GM21576 (cell line): Measurements from ENCODE around the gene GP9.
"Not testable (repeated sequence)": the region's sequence is repeated elsewhere in the genome, so short reads cannot be mapped to it uniquely, and the experiment has no call there.

Source experiments
- ATAC-seq: cut with Tn5 transposase; IDR thresholded peaks from one replicate; pipeline ENCODE4 v1.9.1; 2021; ENCODE audit warnings: mild to moderate bottlenecking, moderate library complexity; ENCODE audit not compliant: unreplicated experiment

The GP9 gene

GRCh38 chr3:129047553-129047839, 13.1 kb upstream of the GP9 start:
- no peak for ATAC-seq

DNA sequence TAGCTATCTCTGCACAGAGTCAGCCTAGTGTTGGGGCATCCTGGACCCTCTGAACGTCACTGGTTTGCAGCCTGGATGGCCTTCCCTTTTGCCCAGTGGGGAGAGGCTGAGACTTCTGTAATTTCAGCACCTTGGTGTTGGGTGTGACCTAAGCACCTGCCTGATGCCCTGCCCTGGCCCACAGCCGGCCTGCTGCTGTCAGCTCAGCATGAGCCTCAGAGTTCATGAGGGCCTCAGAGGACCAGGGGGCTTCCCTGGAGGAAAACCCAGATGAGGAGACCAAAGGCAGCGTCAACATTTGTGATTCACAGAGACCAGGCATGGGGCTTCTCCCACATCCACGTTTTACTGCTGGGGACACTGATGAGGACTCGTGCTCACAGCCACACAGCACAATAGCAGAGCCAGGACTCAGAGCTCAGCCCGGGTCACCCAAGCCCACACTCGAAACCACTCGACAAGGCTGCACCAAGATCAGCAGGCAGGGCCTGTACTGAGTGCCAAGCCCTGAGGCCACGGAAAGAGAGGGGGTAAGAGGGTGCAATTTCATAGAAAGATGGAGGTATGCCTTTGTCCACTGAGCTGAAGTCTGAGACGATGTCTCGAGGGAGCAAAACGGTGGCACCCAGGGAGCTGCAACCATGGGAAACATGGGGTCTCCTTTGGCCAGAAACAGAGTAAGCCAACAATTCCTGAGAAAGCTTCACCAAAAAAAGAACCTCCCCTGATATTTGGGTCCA, 9.9 kb upstream of the GP9 start:
- ATAC-seq = no peak

DNA sequence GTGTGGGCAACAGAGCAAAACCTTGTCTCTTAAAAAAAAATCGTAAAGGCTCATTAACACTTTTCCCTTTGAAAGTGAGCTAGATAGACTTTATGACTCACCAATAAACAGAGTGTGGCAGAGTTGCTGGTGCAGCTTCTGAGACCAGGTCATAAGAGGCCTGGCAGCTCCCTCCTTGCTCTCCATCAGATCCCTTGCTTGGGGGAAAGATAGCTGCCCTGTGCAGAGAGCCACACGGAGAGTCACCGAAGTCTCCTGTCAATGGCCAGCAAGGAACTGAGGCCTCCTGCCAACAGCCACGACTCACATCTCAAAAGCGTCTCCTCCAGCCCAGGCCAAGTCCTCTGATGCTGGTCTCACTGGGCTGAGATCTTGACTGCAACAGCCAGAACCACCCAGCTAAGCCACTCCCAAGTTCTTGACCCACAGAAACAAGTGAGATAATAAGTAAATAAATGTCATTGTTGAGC, 8.7 kb upstream of the GP9 start:
- no peak for ATAC-seq

DNA sequence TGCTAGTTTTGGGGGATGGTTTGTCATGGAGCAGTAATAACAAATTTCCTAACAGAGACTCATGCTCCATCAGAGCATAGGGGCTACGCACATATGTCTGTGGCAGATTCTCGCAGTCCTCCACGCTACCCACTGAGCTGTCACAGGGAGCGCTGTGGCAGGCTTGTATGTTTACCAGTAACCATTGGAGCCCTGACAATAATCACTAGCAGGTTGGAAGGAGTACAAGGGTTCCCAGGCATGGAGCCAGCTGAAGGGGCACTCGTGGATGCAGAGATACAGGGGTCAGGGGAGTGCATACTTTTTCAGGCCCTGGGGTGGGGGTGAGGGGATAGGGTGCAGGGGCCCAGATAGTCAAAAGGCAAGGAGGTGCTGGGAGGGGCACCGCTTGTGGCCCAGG, 7.9 kb upstream of the GP9 start:
- ATAC-seq = no peak

DNA sequence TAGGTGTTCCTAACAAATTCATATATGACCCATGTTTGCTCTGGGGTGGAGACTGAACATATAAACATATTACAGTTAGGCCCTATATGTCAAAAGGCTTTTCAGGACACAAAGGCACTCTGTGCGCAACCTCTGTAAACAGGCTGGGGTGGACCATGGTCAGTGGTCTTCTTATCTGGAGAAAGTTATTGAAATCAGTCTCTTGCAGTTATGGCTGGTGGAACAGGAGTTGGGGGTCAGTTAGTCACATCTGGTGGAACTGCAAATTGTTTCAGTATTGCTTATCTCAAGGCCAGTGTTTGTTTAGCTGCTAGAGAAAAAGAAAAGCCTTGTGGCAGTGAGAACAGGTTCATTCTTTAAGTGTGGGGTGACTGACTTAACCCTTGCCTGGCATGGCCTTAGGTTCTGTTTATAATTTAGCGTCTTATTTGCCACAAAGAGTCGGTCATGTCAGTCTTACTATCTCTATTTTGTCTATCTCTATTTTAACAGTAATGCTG, 5.9 kb upstream of the GP9 start:
- no peak for ATAC-seq

DNA sequence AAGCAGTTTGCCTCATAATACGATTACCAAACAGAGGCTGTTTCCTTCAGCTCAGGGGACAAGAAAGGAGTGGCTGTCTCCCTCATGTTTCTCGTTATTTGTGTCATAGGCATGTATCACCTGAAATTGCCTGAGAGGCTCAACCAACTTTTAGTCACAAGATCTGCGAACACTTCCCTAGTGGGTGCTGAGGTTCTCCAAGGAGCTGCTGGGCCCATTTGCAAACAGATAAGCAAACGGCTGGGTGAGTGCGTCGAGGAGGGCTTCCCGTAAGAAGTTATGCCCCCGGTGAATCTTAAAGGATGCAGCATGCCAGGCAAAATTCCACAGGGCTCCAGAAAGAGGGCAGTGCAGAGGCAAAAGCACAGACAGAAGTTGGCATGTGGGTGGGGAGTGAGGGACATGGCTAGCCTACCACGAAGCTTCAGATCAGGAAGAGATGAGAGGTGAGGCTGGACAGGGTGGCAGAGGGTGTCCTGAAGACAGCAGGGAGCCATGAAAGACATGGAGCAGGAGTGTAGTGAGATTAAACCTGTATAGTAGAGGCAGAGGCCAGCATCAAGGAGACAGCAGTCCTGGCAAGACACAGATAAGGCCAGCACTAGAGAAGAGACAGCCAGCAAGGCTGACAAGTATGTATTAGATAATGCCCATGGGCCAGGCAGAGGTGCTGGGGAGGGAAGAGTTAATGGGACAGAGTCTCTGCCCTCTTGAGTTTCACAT, 4.0 kb upstream of the GP9 start:
- no peak for ATAC-seq

DNA sequence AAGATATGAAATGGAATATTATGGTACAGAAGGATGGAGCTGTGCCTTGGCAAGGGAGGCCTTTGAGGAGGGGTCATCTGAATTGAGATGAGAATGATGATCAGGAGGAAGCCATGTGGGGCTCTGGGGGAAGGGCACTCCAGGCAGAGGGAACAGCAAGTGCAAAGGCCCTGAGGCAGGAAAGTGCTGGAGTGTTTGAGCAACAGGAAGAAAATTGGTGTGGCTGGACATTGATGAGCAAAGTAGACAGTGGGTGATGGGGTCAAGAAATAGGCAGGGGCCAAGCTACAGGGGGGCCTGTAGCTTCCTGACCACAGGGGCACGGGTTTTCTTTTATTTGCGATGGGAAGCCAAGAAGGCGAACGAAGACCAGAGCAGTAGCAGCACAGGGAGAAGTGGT, 3.3 kb upstream of the GP9 start:
- no peak for ATAC-seq

DNA sequence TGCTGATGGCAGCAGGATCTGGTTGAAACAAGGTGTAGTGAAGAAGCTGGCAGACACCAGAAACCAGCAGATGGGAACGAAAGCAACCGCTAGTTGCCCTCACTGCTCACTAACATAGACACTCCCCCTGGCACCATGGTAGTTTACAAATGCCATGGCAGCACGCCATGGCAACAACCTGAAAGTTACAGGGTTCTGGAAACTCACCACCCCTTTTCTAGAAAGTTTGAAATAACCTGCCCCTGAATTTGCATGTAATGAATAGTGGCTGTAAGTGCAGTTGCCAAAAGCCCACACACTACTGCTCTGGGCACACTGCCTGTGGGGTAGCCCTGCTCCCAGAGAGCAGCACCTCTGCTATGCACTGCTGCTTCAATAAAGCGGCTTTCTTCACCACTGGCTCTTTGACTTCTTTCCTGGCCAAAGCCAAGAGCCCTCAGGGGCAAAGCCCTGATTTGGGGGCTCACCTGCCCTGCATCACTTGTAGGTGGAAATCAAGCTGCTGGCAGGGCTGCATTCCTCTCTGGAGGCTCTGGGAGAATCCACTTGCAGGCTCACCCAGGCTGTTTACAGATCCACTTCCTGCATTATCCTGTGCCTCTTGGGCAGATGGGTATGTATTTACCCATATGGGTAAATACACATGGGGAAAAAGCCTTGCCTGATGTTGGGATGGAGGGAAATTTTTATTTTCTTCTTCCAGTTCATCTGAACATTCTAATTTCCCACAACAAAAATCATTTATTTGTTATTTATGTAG, 2.0 kb upstream of the GP9 start:
- ATAC-seq = no peak

- ATAC-seq = no peak
Observed at GRCh38 chr3:129059311-129059958, 1.1 kb upstream of the GP9 start.

DNA sequence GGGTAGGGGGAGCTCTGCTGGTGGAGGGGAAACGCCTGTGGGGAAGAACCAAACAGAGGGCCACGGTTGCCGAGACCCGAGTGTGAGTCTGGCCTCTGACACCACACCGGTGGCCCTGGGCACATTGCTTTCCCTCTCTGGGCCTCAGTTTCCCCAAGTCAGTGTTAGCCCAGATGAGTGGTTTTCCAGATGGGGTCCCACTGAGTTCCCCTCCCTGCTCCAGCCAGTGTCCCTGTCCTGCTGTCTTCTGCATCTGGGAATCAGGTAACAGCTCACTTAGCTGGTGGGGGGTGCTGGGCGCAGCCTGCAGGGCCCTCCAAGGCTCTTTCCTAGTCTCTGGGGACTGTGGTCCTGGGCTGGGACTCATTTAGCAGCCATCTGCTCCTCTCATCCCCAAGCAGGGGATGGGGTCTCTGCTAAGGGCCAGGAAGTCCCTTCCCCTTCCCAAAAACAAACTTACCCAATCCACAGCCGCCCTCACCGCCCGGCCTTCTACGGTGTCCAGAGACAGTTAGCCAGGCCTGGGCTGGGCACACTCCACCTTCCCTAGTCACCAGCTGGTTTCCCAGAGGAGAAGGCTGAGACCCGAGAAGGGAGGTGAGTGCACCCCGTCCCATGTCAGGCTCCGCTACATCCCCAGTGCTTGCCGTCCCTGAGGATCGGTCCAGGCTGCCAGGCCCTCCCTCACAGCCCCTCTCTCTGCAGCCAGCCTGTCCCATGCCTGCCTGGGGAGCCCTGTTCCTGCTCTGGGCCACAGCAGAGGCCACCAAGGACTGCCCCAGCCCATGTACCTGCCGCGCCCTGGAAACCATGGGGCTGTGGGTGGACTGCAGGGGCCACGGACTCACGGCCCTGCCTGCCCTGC, 676 bp downstream of the GP9 start:
- ATAC-seq = no peak

DNA sequence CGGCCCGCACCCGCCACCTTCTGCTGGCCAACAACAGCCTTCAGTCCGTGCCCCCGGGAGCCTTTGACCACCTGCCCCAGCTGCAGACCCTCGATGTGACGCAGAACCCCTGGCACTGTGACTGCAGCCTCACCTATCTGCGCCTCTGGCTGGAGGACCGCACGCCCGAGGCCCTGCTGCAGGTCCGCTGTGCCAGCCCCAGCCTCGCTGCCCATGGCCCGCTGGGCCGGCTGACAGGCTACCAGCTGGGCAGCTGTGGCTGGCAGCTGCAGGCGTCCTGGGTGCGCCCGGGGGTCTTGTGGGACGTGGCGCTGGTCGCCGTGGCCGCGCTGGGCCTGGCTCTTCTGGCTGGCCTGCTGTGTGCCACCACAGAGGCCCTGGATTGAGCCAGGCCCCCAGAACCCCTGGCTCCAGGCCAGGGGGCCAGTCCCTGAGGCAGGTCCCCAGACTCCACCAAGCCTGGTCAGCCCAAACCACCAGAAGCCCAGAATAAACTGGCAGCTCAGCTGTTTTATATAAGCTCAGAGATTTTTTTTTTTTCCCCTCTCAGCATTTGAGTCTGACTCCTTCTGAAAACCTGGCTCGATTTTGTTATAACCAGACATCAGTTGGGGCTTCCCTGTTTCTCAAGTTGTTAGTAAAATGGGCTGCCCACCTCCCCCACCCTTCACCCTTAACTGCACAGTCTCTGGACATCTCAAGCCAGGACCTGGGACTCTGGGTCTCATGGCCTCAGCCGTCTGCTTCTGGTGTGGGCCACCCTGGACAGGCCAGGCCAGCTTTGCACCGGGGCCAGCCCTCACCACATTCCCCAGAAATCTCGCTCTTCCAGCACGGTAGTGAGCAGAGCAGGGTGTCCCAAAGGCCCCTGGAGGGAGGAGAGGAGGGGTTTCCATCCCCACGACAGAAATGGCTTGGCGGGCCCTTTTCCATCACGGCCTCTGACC, 1.6 kb downstream of the GP9 start:
- ATAC-seq = no peak

DNA sequence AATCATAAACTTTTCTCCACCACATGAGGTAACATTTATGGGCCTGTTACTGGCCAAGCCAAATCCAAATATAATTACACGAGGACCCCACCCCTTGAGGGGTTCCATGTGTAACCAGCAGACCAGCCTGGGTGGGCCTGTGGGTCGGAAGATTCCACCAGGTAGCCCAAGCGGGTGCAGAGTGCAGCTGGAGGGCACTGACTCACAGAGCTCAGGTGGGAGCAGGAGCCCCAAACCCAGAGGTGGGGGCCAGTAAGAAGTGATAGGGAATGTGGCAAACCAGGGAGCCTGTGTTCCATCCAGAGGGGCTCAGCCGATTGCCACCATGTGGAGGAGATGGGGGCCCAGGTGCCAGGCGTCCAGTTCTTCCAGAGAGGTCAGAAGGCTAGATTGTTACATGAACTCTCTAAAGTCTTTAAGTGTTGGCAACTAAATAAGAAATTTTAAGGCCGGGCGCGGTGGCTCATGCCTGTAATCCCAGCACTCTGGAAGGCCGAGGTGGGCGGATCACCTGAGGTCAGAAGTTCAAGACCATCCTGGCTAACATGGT, 2.6 kb downstream of the GP9 start:
- no peak for ATAC-seq

GRCh38 chr3:129063841-129064482, 3.4 kb downstream of the GP9 start:
- no peak for ATAC-seq

DNA sequence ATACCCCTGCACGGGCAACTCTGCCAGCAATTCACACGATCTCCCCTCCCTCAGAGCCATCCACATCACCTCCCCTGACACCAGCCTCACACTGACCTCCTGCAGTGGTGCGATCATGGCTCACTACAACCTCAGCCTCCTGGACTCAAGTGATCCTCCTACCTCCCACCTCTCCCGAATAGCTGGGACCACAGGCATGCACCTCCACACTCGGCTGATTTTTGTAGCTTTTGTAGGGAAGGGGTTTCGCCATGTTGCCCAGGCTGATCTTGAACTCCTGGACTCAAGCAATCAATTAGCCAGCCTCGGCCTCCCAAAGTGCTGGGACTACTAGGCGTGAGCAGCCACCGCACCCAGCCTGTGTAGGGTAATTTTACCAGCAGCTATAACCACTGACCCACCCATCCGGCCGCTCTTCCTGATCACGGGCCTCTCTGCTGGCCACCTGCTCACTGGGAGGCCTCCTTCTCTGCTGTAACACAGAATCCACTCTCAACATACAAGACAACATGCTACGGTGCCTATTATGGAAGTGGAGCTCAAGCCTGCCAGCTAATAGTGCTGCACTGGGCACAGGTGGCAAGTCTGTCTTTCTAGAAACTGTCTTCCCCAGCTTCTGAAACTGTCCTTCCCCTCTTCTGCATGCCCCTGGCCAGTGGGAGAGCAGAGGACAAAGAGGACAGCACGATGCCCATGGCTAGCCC, 4.6 kb downstream of the GP9 start:
- no peak for ATAC-seq

DNA sequence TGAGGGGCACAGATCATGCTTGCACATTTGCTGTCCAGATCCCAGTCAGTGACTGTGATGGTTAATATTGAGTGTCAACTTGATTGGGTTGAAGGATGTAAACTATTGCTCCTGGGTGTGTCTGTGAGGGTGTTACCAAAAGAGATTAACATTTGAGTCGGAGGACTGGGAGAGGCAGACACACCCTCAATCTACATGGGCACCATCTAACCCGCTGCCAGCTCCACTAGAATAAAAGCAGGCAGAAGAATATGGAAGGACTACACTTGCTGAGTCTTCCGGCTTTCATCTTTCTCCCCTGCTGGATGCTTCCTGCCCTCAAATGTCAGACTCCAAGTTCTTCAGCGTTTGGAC, 5.1 kb downstream of the GP9 start:
- ATAC-seq = no peak

- ATAC-seq = not testable (repeated sequence)
Observed at GRCh38 chr3:129067719-129068118, 7.1 kb downstream of the GP9 start.

DNA sequence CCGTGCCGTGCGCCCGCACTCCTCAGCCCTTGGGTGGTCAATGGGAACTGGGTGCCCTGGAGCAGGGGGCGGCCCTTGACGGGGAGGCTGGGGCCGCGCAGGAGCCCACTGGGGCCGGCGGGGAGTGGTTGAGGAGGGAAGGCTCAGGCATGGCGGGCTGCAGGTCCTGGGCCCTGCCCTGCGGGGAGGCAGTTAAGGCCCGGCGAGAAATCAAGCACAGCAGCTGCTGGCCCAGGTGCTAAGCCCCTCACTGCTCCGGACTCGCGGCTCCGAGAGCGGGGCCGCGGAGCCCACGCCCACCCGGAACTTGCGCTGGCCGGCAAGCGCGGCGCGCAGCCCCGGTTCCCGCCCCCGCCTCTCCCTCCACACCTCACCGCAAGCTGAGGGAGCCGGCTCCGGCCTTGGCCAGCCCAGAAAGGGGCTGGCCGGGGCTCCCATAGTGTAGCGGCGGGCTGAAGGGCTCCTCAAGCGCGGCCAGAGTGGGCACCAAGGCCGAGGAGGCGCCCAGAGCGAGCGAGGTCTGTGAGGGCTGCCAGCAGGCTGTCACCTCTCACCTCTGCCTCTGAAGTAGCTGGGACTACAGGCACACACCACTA, 7.8 kb downstream of the GP9 start:
- ATAC-seq = no peak
